Stimulated activated CD4-positive, alpha-beta T cell treated with anti-CD3 and anti-CD28 coated beads, Interleukin-15, amount 100 ng/mL, for 24 hours (primary cell): ENCODE data around the gene MIX23.

Experiments used
- DNase-seq: peaks from one replicate; pipeline ENCODE4 v3.0.0-alpha.2; 2020

MIX23 gene

GRCh38 chr3:122349171-122349570 is 33.9 kb downstream of the MIX23 start:
- DNase-seq, result no peak

- no peak for DNase-seq
Observed at GRCh38 chr3:122343654-122344053, 39.4 kb downstream of the MIX23 start.

GRCh38 chr3:122342803-122343202 is 40.2 kb downstream of the MIX23 start:
- no peak for DNase-seq

- DNase-seq, result no peak
Observed at GRCh38 chr3:122332551-122332950, 50.5 kb downstream of the MIX23 start.

- no peak for DNase-seq
Observed at GRCh38 chr3:122331886-122332285, 51.1 kb downstream of the MIX23 start.

GRCh38 chr3:122325769-122326168 is 57.3 kb downstream of the MIX23 start:
- no peak for DNase-seq

- no peak for DNase-seq
Observed at GRCh38 chr3:122324871-122325323, 58.1 kb downstream of the MIX23 start, which contains the start of gene CSTA. TSS of gene CSTA (plus strand) at chr3:122325248. CDS start at chr3:122325293, 45 bp downstream.

- peak; percentile 16 for DNase-seq
Observed at GRCh38 chr3:122322095-122323075, 60.6 kb downstream of the MIX23 start.

- no peak for DNase-seq
Observed at GRCh38 chr3:122318620-122319019, 64.4 kb downstream of the MIX23 start.

- no peak for DNase-seq
Observed at GRCh38 chr3:122316368-122316767, 66.7 kb downstream of the MIX23 start.

- DNase-seq, result no peak
Observed at GRCh38 chr3:122315619-122316018, 67.4 kb downstream of the MIX23 start.

- DNase-seq, result no peak
Observed at GRCh38 chr3:122314228-122314876, 68.7 kb downstream of the MIX23 start.

- DNase-seq, result no peak
Observed at GRCh38 chr3:122313281-122313680, 69.8 kb downstream of the MIX23 start.

- DNase-seq, result no peak
Observed at GRCh38 chr3:122312826-122313225, 70.2 kb downstream of the MIX23 start.

GRCh38 chr3:122310361-122310760 is 72.7 kb downstream of the MIX23 start:
- DNase-seq, result no peak
